WTC11 (cell line): ENCODE data around the gene KLHDC4.

Experiments used
- ATF2 ChIP-seq: sonication (generic); formaldehyde crosslinking; IDR thresholded peaks from 2 replicates; pipeline ENCODE4 v1.8.1; 2022; ENCODE audit warnings: low read depth, missing genetic modification reagents, borderline replicate concordance
- CBFB ChIP-seq: sonication (generic); formaldehyde crosslinking; IDR thresholded peaks from 2 replicates; pipeline ENCODE4 v1.8.1; 2022; ENCODE audit warnings: mild to moderate bottlenecking, low read depth, missing genetic modification reagents
- MYBL2 ChIP-seq: sonication (generic); formaldehyde crosslinking; IDR thresholded peaks from 2 replicates; pipeline ENCODE4 v1.8.1; 2023; ENCODE audit warnings: mild to moderate bottlenecking, moderate library complexity, missing genetic modification reagents
- PRDM15 ChIP-seq: sonication (generic); formaldehyde crosslinking; IDR thresholded peaks from 2 replicates; pipeline ENCODE4 v1.8.0; 2022; ENCODE audit warnings: missing genetic modification reagents
- TP53 ChIP-seq: sonication (generic); formaldehyde crosslinking; IDR thresholded peaks from 2 replicates; pipeline ENCODE4 v1.8.1; 2023; ENCODE audit warnings: mild to moderate bottlenecking, missing genetic modification reagents
- TF ChIP-seq, protein P1 (sequence below): fragments of 200-600 bp; IDR thresholded peaks from 2 replicates; pipeline ENCODE4 v1.8.0; 2022; ENCODE audit warnings: antibody characterized with exemption

DNA sequence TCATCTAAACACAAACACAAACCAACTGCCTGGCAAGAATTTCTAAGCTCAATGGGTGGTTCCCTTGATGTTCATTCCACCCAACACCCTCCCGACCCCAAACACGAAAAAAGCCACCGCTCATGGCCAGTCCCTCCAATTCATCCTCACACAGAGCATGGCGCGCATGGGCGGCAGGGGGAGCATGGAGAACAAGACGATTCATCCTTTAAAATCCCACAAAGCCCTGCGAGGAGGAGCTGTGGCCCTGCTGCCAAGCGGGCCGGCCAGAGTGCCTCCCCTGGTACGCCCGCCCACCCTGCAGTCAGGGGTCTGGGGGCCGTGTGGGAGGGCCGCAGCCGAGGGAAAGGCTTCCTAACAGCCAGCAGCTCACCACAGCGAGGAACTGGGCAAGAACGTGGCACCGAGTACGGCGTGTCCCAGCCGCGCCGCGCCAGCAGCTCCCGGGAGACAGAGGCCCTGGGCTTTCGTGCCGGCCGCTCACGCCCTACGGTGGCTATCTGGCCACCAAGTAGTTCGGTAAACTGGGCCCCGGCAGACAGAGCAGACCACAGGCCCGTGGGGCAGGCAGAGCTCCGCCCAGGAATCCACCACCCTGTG lies 60.9 kb downstream of the KLHDC4 start:
- TF ChIP-seq CBFB (CRISPR knock-in tag): no peak
- no peak for TF ChIP-seq MYBL2
- TF ChIP-seq TP53 (CRISPR knock-in tag): no peak
- TF ChIP-seq, protein P1, sequence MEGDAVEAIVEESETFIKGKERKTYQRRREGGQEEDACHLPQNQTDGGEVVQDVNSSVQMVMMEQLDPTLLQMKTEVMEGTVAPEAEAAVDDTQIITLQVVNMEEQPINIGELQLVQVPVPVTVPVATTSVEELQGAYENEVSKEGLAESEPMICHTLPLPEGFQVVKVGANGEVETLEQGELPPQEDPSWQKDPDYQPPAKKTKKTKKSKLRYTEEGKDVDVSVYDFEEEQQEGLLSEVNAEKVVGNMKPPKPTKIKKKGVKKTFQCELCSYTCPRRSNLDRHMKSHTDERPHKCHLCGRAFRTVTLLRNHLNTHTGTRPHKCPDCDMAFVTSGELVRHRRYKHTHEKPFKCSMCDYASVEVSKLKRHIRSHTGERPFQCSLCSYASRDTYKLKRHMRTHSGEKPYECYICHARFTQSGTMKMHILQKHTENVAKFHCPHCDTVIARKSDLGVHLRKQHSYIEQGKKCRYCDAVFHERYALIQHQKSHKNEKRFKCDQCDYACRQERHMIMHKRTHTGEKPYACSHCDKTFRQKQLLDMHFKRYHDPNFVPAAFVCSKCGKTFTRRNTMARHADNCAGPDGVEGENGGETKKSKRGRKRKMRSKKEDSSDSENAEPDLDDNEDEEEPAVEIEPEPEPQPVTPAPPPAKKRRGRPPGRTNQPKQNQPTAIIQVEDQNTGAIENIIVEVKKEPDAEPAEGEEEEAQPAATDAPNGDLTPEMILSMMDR: no peak
- TF ChIP-seq PRDM15 (CRISPR knock-in tag): no peak
- no peak for TF ChIP-seq ATF2
